HuH-7 (cell line): ENCODE measurements around the gene PROX1.

Experiments used
- DNase-seq: peaks from one replicate; pipeline ENCODE4 v3.0.0; 2011; ENCODE audit warnings: low spot score

Gene PROX1

GRCh38 chr1:214022810-214023425 lies 35.1 kb downstream of the PROX1 start:
- no peak for DNase-seq

- DNase-seq, result no peak
Observed at GRCh38 chr1:214026985-214027384, 39.2 kb downstream of the PROX1 start.

GRCh38 chr1:214027498-214027897 lies 39.7 kb downstream of the PROX1 start:
- DNase-seq, result no peak

- no peak for DNase-seq
Observed at GRCh38 chr1:214028095-214028494, 40.3 kb downstream of the PROX1 start.

- DNase-seq, result peak; percentile 60
Observed at GRCh38 chr1:214028649-214029406, 41.1 kb downstream of the PROX1 start.

GRCh38 chr1:214029796-214030195 lies 42.0 kb downstream of the PROX1 start:
- no peak for DNase-seq

GRCh38 chr1:214031267-214031650 lies 43.5 kb downstream of the PROX1 start:
- DNase-seq, result no peak

- DNase-seq, result no peak
Observed at GRCh38 chr1:214037468-214037867, 49.7 kb downstream of the PROX1 start.

GRCh38 chr1:214039394-214040018 lies 51.7 kb downstream of the PROX1 start:
- DNase-seq, result no peak

GRCh38 chr1:214043167-214043566 lies 55.4 kb downstream of the PROX1 start:
- no peak for DNase-seq

- DNase-seq, result peak; percentile 60
Observed at GRCh38 chr1:214044438-214045214, 56.9 kb downstream of the PROX1 start.

- DNase-seq, result peak; percentile 84
Observed at GRCh38 chr1:214050513-214051401, 63.0 kb downstream of the PROX1 start.

GRCh38 chr1:214051786-214052185 lies 64.0 kb downstream of the PROX1 start:
- no peak for DNase-seq

GRCh38 chr1:214058076-214058475 lies 70.3 kb downstream of the PROX1 start:
- no peak for DNase-seq

- DNase-seq, result no peak
Observed at GRCh38 chr1:214066190-214066589, 78.4 kb downstream of the PROX1 start.

GRCh38 chr1:214066936-214067335 lies 79.2 kb downstream of the PROX1 start:
- DNase-seq, result no peak

GRCh38 chr1:214067397-214067796 lies 79.6 kb downstream of the PROX1 start:
- no peak for DNase-seq

- DNase-seq, result no peak
Observed at GRCh38 chr1:214067853-214068703, 80.3 kb downstream of the PROX1 start.

GRCh38 chr1:214068979-214069378 lies 81.2 kb downstream of the PROX1 start:
- DNase-seq, result no peak

GRCh38 chr1:214071469-214071868 lies 83.7 kb downstream of the PROX1 start:
- no peak for DNase-seq
